ENCODE measurements around the gene CD300H. TPM values are rescaled to one million over a fixed set of nuclear protein-coding genes. Genes with fewer than 3 reads are reported as not detected.

CD300H gene
- total and polyA plus RNA-seq, 11 donors = 0.30 to 1.5 (median 0.69) TPM; not detected in 7

DNA sequence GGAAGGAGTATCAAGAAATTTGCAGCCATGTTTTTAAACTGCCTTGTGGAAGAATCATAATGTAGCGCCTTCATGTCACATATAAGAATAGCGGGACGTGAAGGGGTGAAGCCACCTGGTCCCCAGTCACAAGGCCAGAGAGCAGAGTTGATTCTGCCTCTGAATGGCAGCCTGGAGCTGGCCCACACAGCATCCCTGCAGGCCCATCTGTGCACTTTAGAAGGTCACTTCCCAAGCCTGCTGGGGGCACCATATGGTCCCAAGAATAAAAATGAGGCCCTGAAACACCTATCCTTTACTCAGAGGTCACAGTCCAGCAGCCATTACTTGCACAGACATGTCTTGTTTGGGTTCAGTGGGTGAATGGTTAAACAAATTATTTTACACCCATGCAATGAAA, 41.2 kb upstream of the CD300H start:
- H3K4me3 ChIP-seq = no peak overlapping the region
- H3K4me1 ChIP-seq = peaks cover 0 to 36% (median 0%) of the 10 kb centered on the region in 12 donors
- no peaks in the 10 kb centered on the region for H3K36me3 ChIP-seq
- intact Hi-C loops (cut with DNase I) = loop anchor here in 2 of 10 donors (10.0 kb wide), 2 partner anchors 234 to 244 kb away; partner anchors contain the start of genes BTBD17 (in 1 of the 2) and GPR142 (in 1 of the 2)
- H3K9me3 ChIP-seq = no peaks in the 10 kb centered on the region
- H3K27ac ChIP-seq = no peak overlapping the region
- DNase-seq (no peak), ATAC-seq (no peak)
- peaks cover 0 to 19% (median 0%) of the 10 kb centered on the region in 9 donors for H3K27me3 ChIP-seq
- WGBS, 4 donors = 87 to 92% (median 89%) methylated on average over 3 of the region's 3 CpGs
- TF ChIP-seq POLR2A (IDR thresholded peaks at IDR 0.05) = no peak
- TF ChIP-seq, protein P1, sequence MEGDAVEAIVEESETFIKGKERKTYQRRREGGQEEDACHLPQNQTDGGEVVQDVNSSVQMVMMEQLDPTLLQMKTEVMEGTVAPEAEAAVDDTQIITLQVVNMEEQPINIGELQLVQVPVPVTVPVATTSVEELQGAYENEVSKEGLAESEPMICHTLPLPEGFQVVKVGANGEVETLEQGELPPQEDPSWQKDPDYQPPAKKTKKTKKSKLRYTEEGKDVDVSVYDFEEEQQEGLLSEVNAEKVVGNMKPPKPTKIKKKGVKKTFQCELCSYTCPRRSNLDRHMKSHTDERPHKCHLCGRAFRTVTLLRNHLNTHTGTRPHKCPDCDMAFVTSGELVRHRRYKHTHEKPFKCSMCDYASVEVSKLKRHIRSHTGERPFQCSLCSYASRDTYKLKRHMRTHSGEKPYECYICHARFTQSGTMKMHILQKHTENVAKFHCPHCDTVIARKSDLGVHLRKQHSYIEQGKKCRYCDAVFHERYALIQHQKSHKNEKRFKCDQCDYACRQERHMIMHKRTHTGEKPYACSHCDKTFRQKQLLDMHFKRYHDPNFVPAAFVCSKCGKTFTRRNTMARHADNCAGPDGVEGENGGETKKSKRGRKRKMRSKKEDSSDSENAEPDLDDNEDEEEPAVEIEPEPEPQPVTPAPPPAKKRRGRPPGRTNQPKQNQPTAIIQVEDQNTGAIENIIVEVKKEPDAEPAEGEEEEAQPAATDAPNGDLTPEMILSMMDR (IDR thresholded peaks at IDR 0.05) = no peak

DNA sequence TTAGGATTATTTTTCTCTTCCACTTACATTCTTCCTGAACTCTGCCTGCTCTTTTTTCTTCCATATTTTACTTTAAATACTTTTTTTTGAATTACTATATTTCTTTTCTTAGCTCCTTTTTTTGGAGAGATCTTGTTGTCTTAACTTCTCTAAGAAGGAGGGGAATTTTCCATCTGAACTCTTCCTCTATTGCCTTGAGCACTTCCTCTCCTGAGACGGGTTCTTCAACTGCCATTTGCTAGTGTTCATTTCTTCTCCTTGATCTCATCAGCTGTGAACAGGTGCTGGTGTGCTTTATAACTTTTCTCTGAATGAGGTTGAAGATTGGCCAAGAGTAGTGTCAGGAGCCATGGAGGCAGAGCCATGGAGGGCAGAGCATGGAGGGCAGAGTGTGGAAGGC, 39.9 kb upstream of the CD300H start:
- no peak for TF ChIP-seq POLR2A (IDR thresholded peaks at IDR 0.05)
- TF ChIP-seq, protein P1 (IDR thresholded peaks at IDR 0.05) = no peak
- no peaks in the 10 kb centered on the region for H3K36me3 ChIP-seq
- no peak overlapping the region for H3K4me3 ChIP-seq
- DNase-seq (no peak), ATAC-seq (no peak)
- no peaks in the 10 kb centered on the region for H3K9me3 ChIP-seq
- H3K4me1 ChIP-seq = peaks cover 0 to 38% (median 0%) of the 10 kb centered on the region in 12 donors
- 47 to 75% (median 59%) methylated on average over 1 of the region's 1 CpG for WGBS, 4 donors
- H3K27ac ChIP-seq = no peak overlapping the region
- intact Hi-C loops (cut with DNase I) = loop anchor here in 2 of 10 donors (10.0 kb wide), 2 partner anchors 232 to 242 kb away; partner anchors contain the start of genes BTBD17 (in 1 of the 2) and GPR142 (in 1 of the 2)
- H3K27me3 ChIP-seq = peaks cover 0 to 9% (median 0%) of the 10 kb centered on the region in 9 donors

- ATAC-seq (no peak), DNase-seq (no peak)
- WGBS, 4 donors = 81 to 94% (median 90%) methylated on average over 7 to 8 of the region's 8 CpGs
- no peak for TF ChIP-seq POLR2A (IDR thresholded peaks at IDR 0.05)
- TF ChIP-seq, protein P1 (IDR thresholded peaks at IDR 0.05) = no peak
- Histone ChIP-seq H3K27me3 (peaks cover 0 to 16% (median 4%) of the 10 kb centered on the region in 9 donors), H3K36me3 (no peaks in the 10 kb centered on the region), H3K4me1 (peaks cover 0 to 43% (median 0%) of the 10 kb centered on the region in 12 donors), H3K4me3 (no peak overlapping the region), H3K27ac (peak overlapping the region in 1 of 12 donors; percentile 76), H3K9me3 (no peaks in the 10 kb centered on the region)
- intact Hi-C loops (cut with DNase I) = loop anchor here in 2 of 10 donors (10.0 kb wide), 2 partner anchors 231 to 241 kb away; partner anchors contain the start of genes BTBD17 (in 1 of the 2) and GPR142 (in 1 of the 2)
Observed at GRCh38 chr17:74606050-74606449, 38.7 kb upstream of the CD300H start.

GRCh38 chr17:74605361-74605760, 38.1 kb upstream of the CD300H start:
- peaks cover 0 to 46% (median 0%) of the 10 kb centered on the region in 12 donors for H3K4me1 ChIP-seq
- TF ChIP-seq POLR2A (IDR thresholded peaks at IDR 0.05) = no peak
- TF ChIP-seq, protein P1 (IDR thresholded peaks at IDR 0.05) = no peak
- peak in 3 of 4 donors; percentile 76 to 91 (median 84) for ATAC-seq
- WGBS, 4 donors = 41 to 52% (median 43%) methylated on average over 10 of the region's 10 CpGs
- H3K4me3 ChIP-seq = no peak overlapping the region
- DNase-seq = peak in 4 of 5 donors; percentile 27 to 78 (median 68)
- no peaks in the 10 kb centered on the region for H3K36me3 ChIP-seq
- no peaks in the 10 kb centered on the region for H3K9me3 ChIP-seq
- H3K27me3 ChIP-seq = peaks cover 0 to 18% (median 4%) of the 10 kb centered on the region in 9 donors
- intact Hi-C loops (cut with DNase I) = loop anchor here in 2 of 10 donors (10.0 kb wide), 2 partner anchors 231 to 241 kb away; partner anchors contain the start of genes BTBD17 (in 1 of the 2) and GPR142 (in 1 of the 2)
- peak overlapping the region in 1 of 12 donors; percentile 76 for H3K27ac ChIP-seq
